H9 (cell line): Measurements from ENCODE around the gene STIMATE. TPM values are rescaled to one million over a fixed set of nuclear protein-coding genes. Genes with fewer than 3 reads are reported as not detected.
A peak's percentile ranks its signal among the peaks of the same experiment; 100 is the strongest.

Source experiments
- DNase-seq: peaks from one replicate; pipeline ENCODE4 v3.0.0-alpha.2; 2017
- H2AFZ ChIP-seq: one replicate; pipeline ENCODE4 v1.6.1; 2013; ENCODE audit warnings: mild to moderate bottlenecking, low read length, control low read depth, moderate library complexity
- H2AK5ac ChIP-seq: 2 replicates; pipeline ENCODE4 v1.6.1; 2013; ENCODE audit warnings: low read length, control low read depth, mixed read lengths; ENCODE audit not compliant: insufficient read length
- H2BK120ac ChIP-seq: one replicate; pipeline ENCODE4 v1.6.1; 2013; ENCODE audit warnings: low read depth, mild to moderate bottlenecking, low read length, control low read depth, inconsistent platforms; ENCODE audit not compliant: poor library complexity, severe bottlenecking
- H2BK12ac ChIP-seq: 2 replicates; pipeline ENCODE4 v1.6.1; 2013; ENCODE audit warnings: low read length, control low read depth, mixed read lengths, low read depth; ENCODE audit not compliant: insufficient read length
- H2BK15ac ChIP-seq: 2 replicates; pipeline ENCODE4 v1.6.1; 2013; ENCODE audit warnings: low read depth, low read length, control low read depth
- H2BK20ac ChIP-seq: one replicate; pipeline ENCODE4 v1.6.1; 2013; ENCODE audit warnings: low read depth, mild to moderate bottlenecking, low read length, control low read depth, inconsistent platforms; ENCODE audit not compliant: poor library complexity, severe bottlenecking
- H2BK5ac ChIP-seq: 2 replicates; pipeline ENCODE4 v1.6.1; 2013; ENCODE audit warnings: low read length, control low read depth, mixed read lengths; ENCODE audit not compliant: insufficient read length
- H3K14ac ChIP-seq: 2 replicates; pipeline ENCODE4 v1.6.1; 2013; ENCODE audit warnings: low read length, control low read depth; ENCODE audit not compliant: insufficient read depth
- H3K18ac ChIP-seq: 2 replicates; pipeline ENCODE4 v1.6.1; 2013; ENCODE audit warnings: low read depth, mild to moderate bottlenecking, mixed read lengths, low read length, control low read depth; ENCODE audit not compliant: insufficient read length
- H3K23ac ChIP-seq: 2 replicates; pipeline ENCODE4 v1.6.1; 2013; ENCODE audit warnings: low read length, control low read depth, mixed read lengths, low read depth; ENCODE audit not compliant: insufficient read length
- H3K23me2 ChIP-seq: 2 replicates; pipeline ENCODE4 v1.6.1; 2013; ENCODE audit warnings: low read depth, mild to moderate bottlenecking, mixed read lengths, low read length, control low read depth; ENCODE audit not compliant: insufficient read length, poor library complexity, severe bottlenecking
- H3K27ac ChIP-seq: 2 replicates; pipeline ENCODE4 v1.5.1; 2013; ENCODE audit warnings: low read length, control low read depth, mixed read lengths, low read depth; ENCODE audit not compliant: insufficient read length
- H3K27me3 ChIP-seq: 2 replicates; pipeline ENCODE4 v1.6.1; 2013; ENCODE audit warnings: low read length, control low read depth, inconsistent platforms; ENCODE audit not compliant: insufficient read depth
- H3K4ac ChIP-seq: 2 replicates; pipeline ENCODE4 v1.6.1; 2013; ENCODE audit warnings: low read depth, mild to moderate bottlenecking, control low read depth, inconsistent platforms, low read length, moderate library complexity
- H3K4me1 ChIP-seq: 2 replicates; pipeline ENCODE4 v1.6.1; 2013; ENCODE audit warnings: low read length, control low read depth, inconsistent platforms; ENCODE audit not compliant: insufficient read depth
- H3K4me2 ChIP-seq: 2 replicates; pipeline ENCODE4 v1.6.1; 2013; ENCODE audit warnings: low read length, control low read depth, mixed read lengths; ENCODE audit not compliant: insufficient read length, insufficient read depth
- H3K56ac ChIP-seq: 2 replicates; pipeline ENCODE4 v1.6.1; 2013; ENCODE audit warnings: low read depth, mild to moderate bottlenecking, mixed read lengths, low read length, control low read depth; ENCODE audit not compliant: insufficient read length
- H3K79me1 ChIP-seq: 2 replicates; pipeline ENCODE4 v1.6.1; 2013; ENCODE audit warnings: low read depth, mild to moderate bottlenecking, moderate library complexity, low read length, control low read depth, inconsistent platforms; ENCODE audit not compliant: insufficient read depth, poor library complexity, severe bottlenecking
- H3K79me2 ChIP-seq: 2 replicates; pipeline ENCODE4 v1.6.1; 2013; ENCODE audit warnings: low read length, control low read depth, inconsistent platforms; ENCODE audit not compliant: insufficient read depth
- H3K9ac ChIP-seq: 2 replicates; pipeline ENCODE4 v1.6.1; 2013; ENCODE audit warnings: low read length, control low read depth, mixed read lengths; ENCODE audit not compliant: insufficient read length; ENCODE audit errors: extremely low read depth
- H3K9me3 ChIP-seq: one replicate; pipeline ENCODE4 v1.6.1; 2013; ENCODE audit warnings: low read depth, low read length, inconsistent platforms; ENCODE audit not compliant: control insufficient read depth
- H3T11ph ChIP-seq: one replicate; pipeline ENCODE4 v1.6.1; 2013; ENCODE audit warnings: mild to moderate bottlenecking, low read length, control low read depth, inconsistent platforms
- H4K20me1 ChIP-seq: one replicate; pipeline ENCODE4 v1.6.1; 2013; ENCODE audit not compliant: control insufficient read depth, insufficient read length, insufficient read depth
- H4K5ac ChIP-seq: 2 replicates; pipeline ENCODE4 v1.6.1; 2013; ENCODE audit warnings: low read depth, mild to moderate bottlenecking, mixed read lengths, low read length, control low read depth; ENCODE audit not compliant: insufficient read length
- H4K8ac ChIP-seq: replicated peaks from 2 replicates; pipeline ENCODE4 v1.6.1; 2013; ENCODE audit warnings: low read length, control low read depth, mixed read lengths, low read depth; ENCODE audit not compliant: insufficient read length
- H4K91ac ChIP-seq: 2 replicates; pipeline ENCODE4 v1.6.1; 2013; ENCODE audit warnings: low read depth, mild to moderate bottlenecking, moderate library complexity, mixed read lengths, low read length, control low read depth; ENCODE audit not compliant: insufficient read length
- H3K27ac Mint-ChIP-seq, 3 experiments: 2 replicates in 2 of 3; 3 replicates in 1 of 3; pipeline ENCODE4 v1.8.0; 2020 to 2021; ENCODE audit warnings: mixed read lengths in 3 of 3, mild to moderate bottlenecking in 1 of 3, moderate library complexity in 1 of 3
- H3K27me3 Mint-ChIP-seq: 2 replicates; pipeline ENCODE4 v1.8.0; 2021; ENCODE audit warnings: low read depth, mild to moderate bottlenecking, moderate library complexity, mixed read lengths
- H3K36me3 Mint-ChIP-seq, 3 experiments: 2 replicates in 2 of 3; 3 replicates in 1 of 3; pipeline ENCODE4 v1.8.0; 2020 to 2021; ENCODE audit warnings: low read depth in 3 of 3, mixed read lengths in 3 of 3; ENCODE audit not compliant: insufficient read depth in 1 of 3
- H3K4me1 Mint-ChIP-seq, 2 experiments: 2 replicates each; pipeline ENCODE4 v1.8.0; 2020; ENCODE audit warnings: mixed read lengths in 2 of 2
- H3K4me3 Mint-ChIP-seq, 2 experiments: 2 replicates in 1 of 2; 3 replicates in 1 of 2; pipeline ENCODE4 v1.8.0; 2020 to 2021; ENCODE audit warnings: mild to moderate bottlenecking in 2 of 2, mixed read lengths in 2 of 2, moderate library complexity in 1 of 2
- H3K9me3 Mint-ChIP-seq, 2 experiments: 2 replicates in 1 of 2; 3 replicates in 1 of 2; pipeline ENCODE4 v1.8.0; 2020; ENCODE audit warnings: mild to moderate bottlenecking in 2 of 2, mixed read lengths in 2 of 2, moderate library complexity in 1 of 2
- WGBS: extraction: QIAGEN DNeasy Blood & Tissue Kit; methylation state at CpG from one replicate; pipeline ENCODE4 v1.1.7; 2013; ENCODE audit warnings: missing lambda C conversion rate, low lambda C conversion rate, mixed read lengths; ENCODE audit not compliant: insufficient read length; ENCODE audit errors: extremely low coverage; 5-methylcytosine and 5-hydroxymethylcytosine counted together
- total RNA-seq: library from RNA; stranded (reverse); gene quantifications from 2 replicates; pipeline ENCODE4 v1.2.1, GENCODE V29; 2021
- TF ChIP-seq, protein P1 (sequence below): fragments of 200-600 bp; sonication (generic); conservative IDR thresholded peaks from 3 replicates; pipeline ENCODE4 v1.8.0; 2021; ENCODE audit warnings: antibody characterized with exemption, mild to moderate bottlenecking

The STIMATE gene
- total RNA-seq, 1 experiment from 2014 or later, result 25.6 TPM

DNA sequence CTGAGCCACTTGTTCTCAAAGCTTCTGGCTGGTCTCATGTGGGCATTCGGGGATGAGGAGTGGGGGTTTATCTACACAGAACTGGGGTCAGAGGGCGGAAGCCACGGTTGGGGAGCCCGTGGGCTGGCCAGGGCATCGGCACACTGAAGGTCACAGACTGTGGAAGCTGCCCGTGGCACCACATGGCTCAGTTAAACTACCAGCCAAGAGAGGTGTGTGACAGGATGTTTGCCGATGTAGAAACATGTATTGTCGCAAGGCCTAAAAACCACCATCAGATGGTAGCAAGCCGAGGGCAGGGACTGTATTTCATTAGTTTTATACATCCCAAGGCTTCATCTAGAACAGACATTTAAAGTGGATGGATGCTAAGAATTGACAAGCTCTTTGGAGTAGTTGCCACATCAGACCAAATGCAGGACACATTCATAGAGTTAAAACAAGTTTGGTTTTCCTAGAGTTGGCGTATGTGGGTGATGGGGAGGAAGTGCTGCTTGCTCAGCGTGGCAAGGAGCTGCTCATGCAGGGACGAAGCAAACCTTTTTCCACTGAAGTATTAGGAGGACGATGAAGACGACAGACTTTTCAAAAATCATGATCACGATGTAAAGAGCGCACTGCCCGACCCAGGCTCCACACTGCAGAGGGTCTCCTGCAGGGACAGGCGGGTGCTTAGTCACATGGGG is 52.9 kb downstream of the STIMATE start:
- Mint-ChIP-seq H3K27ac (peak overlapping the region in 1 of 3 experiments; percentile 80; a peak in 2 of 7 replicates), H3K36me3 (peaks cover 17 to 29% (median 22%) of the 10 kb centered on the region in 3 experiments)

More for the DNA sequence above, 52.9 kb downstream of the STIMATE start:
- Histone ChIP-seq H3K4me1 (no peaks in the 10 kb centered on the region), H3K9me3 (no peaks in the 10 kb centered on the region), H4K91ac (no peak overlapping the region), H3K79me2 (no peaks in the 10 kb centered on the region), H4K20me1 (no peaks in the 10 kb centered on the region), H4K5ac (no peak overlapping the region), H3K23me2 (no peaks in the 10 kb centered on the region), H3K27me3 (no peaks in the 10 kb centered on the region), H3K18ac (no peak overlapping the region), H4K8ac (no peak overlapping the region), H3K27ac (no peak overlapping the region), H2BK120ac (no peak overlapping the region), H3K23ac (no peak overlapping the region), H3K79me1 (no peaks in the 10 kb centered on the region), H2AFZ (no peak overlapping the region), H2BK20ac (no peak overlapping the region), H3K14ac (no peak overlapping the region), H2AK5ac (no peak overlapping the region), H3K4ac (no peak overlapping the region), H3K4me2 (no peak overlapping the region), H3K9ac (no peak overlapping the region), H3T11ph (no peak overlapping the region), H3K56ac (no peak overlapping the region), H2BK15ac (no peak overlapping the region), H2BK5ac (no peak overlapping the region), H2BK12ac (no peak overlapping the region)
- H3K4me1 Mint-ChIP-seq, result peaks cover 8 to 18% of the 10 kb centered on the region in 2 experiments
- DNase-seq, result no peak
- TF ChIP-seq, protein P1, sequence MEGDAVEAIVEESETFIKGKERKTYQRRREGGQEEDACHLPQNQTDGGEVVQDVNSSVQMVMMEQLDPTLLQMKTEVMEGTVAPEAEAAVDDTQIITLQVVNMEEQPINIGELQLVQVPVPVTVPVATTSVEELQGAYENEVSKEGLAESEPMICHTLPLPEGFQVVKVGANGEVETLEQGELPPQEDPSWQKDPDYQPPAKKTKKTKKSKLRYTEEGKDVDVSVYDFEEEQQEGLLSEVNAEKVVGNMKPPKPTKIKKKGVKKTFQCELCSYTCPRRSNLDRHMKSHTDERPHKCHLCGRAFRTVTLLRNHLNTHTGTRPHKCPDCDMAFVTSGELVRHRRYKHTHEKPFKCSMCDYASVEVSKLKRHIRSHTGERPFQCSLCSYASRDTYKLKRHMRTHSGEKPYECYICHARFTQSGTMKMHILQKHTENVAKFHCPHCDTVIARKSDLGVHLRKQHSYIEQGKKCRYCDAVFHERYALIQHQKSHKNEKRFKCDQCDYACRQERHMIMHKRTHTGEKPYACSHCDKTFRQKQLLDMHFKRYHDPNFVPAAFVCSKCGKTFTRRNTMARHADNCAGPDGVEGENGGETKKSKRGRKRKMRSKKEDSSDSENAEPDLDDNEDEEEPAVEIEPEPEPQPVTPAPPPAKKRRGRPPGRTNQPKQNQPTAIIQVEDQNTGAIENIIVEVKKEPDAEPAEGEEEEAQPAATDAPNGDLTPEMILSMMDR, result no peak
- no peaks in the 10 kb centered on the region; a peak in 1 of 5 replicates for H3K9me3 Mint-ChIP-seq
- no peak overlapping the region for H3K4me3 Mint-ChIP-seq
- no CpG with 5 or more reads among the region's 18 CpGs for WGBS
- H3K27me3 Mint-ChIP-seq, result no peaks in the 10 kb centered on the region
